Measurements from ENCODE around the gene ATP23. TPM values are rescaled to one million over a fixed set of nuclear protein-coding genes. Genes with fewer than 3 reads are reported as not detected.

The ATP23 gene
- polyA plus RNA-seq, 1 experiment = 6.7 TPM

DNA sequence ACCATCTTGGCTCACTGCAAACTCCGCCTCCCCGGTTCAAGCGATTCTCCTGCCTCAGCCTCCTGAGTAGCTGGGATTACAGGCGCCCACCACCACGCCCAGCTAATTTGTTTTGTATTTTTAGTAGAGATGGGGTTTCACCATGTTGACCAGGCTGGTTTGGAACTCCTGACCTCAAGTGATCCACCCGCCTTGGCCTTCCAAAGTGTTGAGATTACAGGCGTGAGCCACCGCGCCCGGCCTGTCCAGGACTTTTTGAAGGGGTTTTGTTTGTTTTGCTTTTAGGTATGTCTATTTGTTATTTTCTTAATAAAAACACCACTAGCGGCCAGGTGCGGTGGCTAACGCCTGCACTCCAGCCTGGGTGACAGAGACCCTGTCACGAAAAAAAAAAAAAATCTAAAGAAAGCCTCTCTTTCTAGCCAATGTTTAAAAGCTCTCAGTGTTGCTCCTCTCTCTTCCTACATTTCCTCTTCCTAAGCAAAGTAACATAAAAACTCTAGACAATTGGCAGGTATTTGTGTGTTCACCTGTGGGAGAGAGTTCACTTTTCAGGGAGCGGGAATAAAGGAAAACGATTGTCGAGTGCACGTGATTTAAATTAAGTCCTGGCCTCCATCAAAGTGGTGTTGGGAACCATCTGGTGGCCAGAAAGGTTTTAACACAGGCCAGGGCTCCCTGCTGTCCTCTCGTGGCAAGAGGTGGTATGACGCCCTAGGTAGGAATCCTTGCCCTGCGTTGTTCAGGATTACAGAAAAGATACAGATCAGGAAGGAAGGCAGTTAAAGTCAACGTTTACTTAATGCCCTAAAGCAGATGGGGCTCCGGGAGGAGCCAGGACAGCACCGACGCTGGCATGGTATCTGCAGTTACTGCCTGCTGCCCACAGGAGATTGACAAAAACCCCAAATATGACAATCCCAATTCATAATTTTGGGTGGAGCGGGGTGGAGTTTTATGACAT lies 36.2 kb upstream of the ATP23 start:
- H3K4me3 ChIP-seq (ENCODE audit: low read depth, low read length) = no peak overlapping the region
- POLR2A ChIA-PET = no interaction called here
- DNase-seq (ENCODE audit: low read depth) = no peak

DNA sequence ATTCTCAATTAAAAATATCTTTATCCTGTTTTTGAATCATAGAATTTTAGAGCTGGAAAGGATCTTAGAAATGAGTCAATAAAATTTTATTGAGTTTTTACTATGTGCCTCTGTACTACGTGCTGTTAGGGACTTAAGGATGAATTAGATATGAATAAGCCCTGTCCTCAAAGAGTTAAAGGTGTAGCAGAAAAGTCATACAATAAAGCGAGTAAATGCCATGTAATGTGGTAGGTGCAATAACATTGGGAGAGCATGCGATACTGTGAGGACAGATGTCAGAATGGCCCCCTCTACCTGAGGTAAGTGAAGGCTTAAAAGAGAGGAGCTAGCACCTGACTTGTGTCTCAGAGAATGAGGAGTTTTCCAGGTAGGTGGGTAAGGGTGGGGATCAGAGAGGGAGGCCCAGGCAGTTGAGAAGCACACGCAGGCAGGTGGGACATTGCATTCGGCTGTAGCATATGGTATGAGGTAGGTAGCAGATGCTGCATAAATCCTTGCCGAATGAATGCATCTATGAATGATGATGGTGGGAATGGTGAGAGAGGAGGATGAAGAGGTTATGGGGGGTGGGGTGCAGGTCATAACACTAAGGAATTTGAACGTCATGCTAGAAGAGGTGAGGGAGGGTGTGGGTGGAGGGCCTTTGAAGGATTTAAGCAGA lies 35.4 kb upstream of the ATP23 start:
- no peak overlapping the region for H3K4me3 ChIP-seq (ENCODE audit: low read depth, low read length)

More for the DNA sequence above, 36.2 kb upstream of the ATP23 start:
- TF ChIP-seq, protein P1, sequence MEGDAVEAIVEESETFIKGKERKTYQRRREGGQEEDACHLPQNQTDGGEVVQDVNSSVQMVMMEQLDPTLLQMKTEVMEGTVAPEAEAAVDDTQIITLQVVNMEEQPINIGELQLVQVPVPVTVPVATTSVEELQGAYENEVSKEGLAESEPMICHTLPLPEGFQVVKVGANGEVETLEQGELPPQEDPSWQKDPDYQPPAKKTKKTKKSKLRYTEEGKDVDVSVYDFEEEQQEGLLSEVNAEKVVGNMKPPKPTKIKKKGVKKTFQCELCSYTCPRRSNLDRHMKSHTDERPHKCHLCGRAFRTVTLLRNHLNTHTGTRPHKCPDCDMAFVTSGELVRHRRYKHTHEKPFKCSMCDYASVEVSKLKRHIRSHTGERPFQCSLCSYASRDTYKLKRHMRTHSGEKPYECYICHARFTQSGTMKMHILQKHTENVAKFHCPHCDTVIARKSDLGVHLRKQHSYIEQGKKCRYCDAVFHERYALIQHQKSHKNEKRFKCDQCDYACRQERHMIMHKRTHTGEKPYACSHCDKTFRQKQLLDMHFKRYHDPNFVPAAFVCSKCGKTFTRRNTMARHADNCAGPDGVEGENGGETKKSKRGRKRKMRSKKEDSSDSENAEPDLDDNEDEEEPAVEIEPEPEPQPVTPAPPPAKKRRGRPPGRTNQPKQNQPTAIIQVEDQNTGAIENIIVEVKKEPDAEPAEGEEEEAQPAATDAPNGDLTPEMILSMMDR (IDR thresholded peaks at IDR 0.05; ENCODE audit: insufficient read depth, low read depth, low read length) = peak; percentile 100
- Histone ChIP-seq H3K36me3 (ENCODE audit: control insufficient read depth, insufficient read depth, low read length) (no peaks in the 10 kb centered on the region), H3K27me3 (ENCODE audit: control insufficient read depth, insufficient read depth, low read length) (no peaks in the 10 kb centered on the region)
- CTCF ChIA-PET = interaction anchor here (0.6 to 8.6 kb wide), 25 partner anchors 8 to 145 kb away, joined by 3 to 92 read pairs (median 4); partner anchors contain the start of genes AVIL and TSFM

DNA sequence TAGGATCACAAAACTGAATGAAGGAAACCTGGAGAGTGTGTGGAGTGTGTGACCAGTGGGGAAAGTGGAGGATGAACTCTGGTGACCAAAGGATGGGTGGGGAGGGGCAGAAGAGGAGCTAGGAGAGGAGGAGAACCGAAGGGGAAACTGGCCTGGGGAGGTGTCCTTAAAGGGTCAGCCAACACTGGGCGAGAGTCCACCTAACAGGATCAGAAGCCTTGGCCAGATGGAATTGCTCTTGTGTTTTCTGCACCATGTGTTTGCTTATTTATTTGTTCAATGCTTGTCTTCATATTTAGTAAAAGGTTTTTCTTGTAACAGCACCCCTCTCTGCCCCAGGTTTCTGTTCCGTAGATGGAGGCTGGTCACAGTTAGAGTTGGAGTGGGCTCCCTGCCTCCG lies 34.5 kb upstream of the ATP23 start:
- H3K4me3 ChIP-seq (ENCODE audit: low read depth, low read length) = no peak overlapping the region
- H3K27me3 ChIP-seq (ENCODE audit: control insufficient read depth, insufficient read depth, low read length) = peaks cover 3% of the 10 kb centered on the region
- H3K36me3 ChIP-seq (ENCODE audit: control insufficient read depth, insufficient read depth, low read length) = no peaks in the 10 kb centered on the region
- TF ChIP-seq, protein P1 (IDR thresholded peaks at IDR 0.05; ENCODE audit: insufficient read depth, low read depth, low read length) = no peak
- ChIA-PET CTCF (interaction anchor here (0.7 to 8.6 kb wide), 3 partner anchors 70 to 124 kb away, joined by 3 to 92 read pairs (median 67); partner anchors contain the start of gene TSFM), POLR2A (interaction anchor here (0.6 kb wide), 1 partner anchor 42 kb away, joined by 3 read pairs; no protein-coding TSS in a partner anchor)
- DNase-seq (ENCODE audit: low read depth) = no peak

More for the DNA sequence above, 35.4 kb upstream of the ATP23 start:
- POLR2A ChIA-PET = no interaction called here
- CTCF ChIA-PET = interaction anchor here (0.6 to 8.6 kb wide), 15 partner anchors 9 to 146 kb away, joined by 3 to 92 read pairs (median 4); partner anchors contain the start of gene AVIL
- peaks cover 2% of the 10 kb centered on the region for H3K27me3 ChIP-seq (ENCODE audit: control insufficient read depth, insufficient read depth, low read length)
- DNase-seq (ENCODE audit: low read depth) = no peak
- TF ChIP-seq, protein P1 (IDR thresholded peaks at IDR 0.05; ENCODE audit: insufficient read depth, low read depth, low read length) = no peak
- no peaks in the 10 kb centered on the region for H3K36me3 ChIP-seq (ENCODE audit: control insufficient read depth, insufficient read depth, low read length)

DNA sequence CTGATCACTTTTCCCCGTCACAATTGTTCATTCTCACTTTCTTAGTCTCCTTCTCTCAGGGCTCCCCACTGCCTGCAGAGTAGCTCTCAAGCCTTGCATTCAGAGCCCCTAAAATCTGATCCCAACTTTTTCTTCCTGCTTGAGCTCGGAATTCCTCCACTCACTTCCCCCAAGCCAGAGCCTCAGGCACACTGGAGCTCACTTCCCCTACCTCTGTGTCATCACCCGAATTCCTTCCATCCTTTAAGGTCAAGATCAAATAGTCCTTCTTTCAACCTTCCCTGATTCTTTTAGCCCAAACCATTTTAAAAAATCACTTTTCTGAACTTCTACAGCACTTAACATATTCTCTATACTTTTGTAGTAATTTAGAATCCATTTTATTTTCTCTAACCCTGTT lies 34.1 kb upstream of the ATP23 start:
- no peaks in the 10 kb centered on the region for H3K36me3 ChIP-seq (ENCODE audit: control insufficient read depth, insufficient read depth, low read length)
- ChIA-PET POLR2A (interaction anchor here (0.6 kb wide), 1 partner anchor 42 kb away, joined by 3 read pairs; no protein-coding TSS in a partner anchor), CTCF (interaction anchor here (0.7 to 8.6 kb wide), 3 partner anchors 71 to 125 kb away, joined by 3 to 92 read pairs (median 67); partner anchors contain the start of gene TSFM)
- TF ChIP-seq, protein P1 (IDR thresholded peaks at IDR 0.05; ENCODE audit: insufficient read depth, low read depth, low read length) = no peak
- DNase-seq (ENCODE audit: low read depth) = no peak
- H3K27me3 ChIP-seq (ENCODE audit: control insufficient read depth, insufficient read depth, low read length) = peaks cover 3% of the 10 kb centered on the region
- no peak overlapping the region for H3K4me3 ChIP-seq (ENCODE audit: low read depth, low read length)
